ENCODE results near the gene STK11IP. TPM values are rescaled to one million over a fixed set of nuclear protein-coding genes. Genes with fewer than 3 reads are reported as not detected.
"Not testable (repeated sequence)": the region's sequence is repeated elsewhere in the genome, so short reads cannot be mapped to it uniquely, and the experiment has no call there.

The STK11IP gene
- total RNA-seq, 4 donors from 2014 or later = 19.4 to 62.6 (median 51.5) TPM

DNA sequence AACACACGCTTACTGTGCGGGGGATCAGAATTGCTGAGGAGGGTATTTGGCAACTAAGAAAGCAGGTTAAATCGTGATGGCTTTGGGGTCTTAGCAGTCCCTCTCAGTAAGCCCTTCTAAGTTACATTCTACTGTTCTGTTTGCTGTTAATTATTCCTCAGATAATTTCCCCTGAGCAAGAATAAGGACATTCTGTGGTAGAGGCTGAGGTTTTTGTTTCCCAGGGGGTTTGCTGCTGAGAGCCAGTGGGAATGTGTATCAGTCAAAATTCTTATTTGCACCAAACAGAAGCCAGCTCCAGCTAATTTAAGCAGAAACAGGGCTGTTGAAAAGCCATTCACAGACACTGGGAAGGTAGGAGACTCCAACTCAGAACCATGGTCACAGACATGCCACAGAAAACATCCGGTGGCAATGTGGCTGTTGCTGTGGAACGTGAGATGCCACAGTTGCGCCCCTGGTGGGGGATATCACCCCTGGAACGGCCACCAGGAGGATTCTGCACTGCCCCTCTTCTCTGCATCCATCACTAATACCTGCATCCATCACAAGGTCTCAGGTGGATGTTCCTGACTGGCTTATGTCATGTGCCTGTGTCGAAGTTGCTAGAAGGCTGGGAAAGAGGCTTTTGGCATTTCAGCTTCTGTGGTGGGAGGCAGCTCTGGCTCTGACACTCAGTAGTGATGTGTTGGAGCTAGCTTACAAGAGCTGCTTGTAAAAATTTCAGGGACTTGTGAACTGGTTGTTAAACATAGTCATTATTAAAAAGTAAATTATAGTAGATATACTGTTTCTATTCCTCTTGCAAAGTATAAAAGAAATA lies 53.0 kb downstream of the STK11IP start:
- TF ChIP-seq POLR2A (IDR thresholded peaks at IDR 0.05) = no peak
- TF ChIP-seq, protein P1, sequence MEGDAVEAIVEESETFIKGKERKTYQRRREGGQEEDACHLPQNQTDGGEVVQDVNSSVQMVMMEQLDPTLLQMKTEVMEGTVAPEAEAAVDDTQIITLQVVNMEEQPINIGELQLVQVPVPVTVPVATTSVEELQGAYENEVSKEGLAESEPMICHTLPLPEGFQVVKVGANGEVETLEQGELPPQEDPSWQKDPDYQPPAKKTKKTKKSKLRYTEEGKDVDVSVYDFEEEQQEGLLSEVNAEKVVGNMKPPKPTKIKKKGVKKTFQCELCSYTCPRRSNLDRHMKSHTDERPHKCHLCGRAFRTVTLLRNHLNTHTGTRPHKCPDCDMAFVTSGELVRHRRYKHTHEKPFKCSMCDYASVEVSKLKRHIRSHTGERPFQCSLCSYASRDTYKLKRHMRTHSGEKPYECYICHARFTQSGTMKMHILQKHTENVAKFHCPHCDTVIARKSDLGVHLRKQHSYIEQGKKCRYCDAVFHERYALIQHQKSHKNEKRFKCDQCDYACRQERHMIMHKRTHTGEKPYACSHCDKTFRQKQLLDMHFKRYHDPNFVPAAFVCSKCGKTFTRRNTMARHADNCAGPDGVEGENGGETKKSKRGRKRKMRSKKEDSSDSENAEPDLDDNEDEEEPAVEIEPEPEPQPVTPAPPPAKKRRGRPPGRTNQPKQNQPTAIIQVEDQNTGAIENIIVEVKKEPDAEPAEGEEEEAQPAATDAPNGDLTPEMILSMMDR (IDR thresholded peaks at IDR 0.05) = no peak
- no peaks in the 10 kb centered on the region for H3K27me3 ChIP-seq
- no peaks in the 10 kb centered on the region for H3K36me3 ChIP-seq
- no peaks in the 10 kb centered on the region for H3K4me1 ChIP-seq
- H3K4me3 ChIP-seq = no peak overlapping the region
- H3K27ac ChIP-seq = no peak overlapping the region
- peak in 1 of 3 donors; percentile 2 for DNase-seq
- H3K9me3 ChIP-seq = no peaks in the 10 kb centered on the region

DNA sequence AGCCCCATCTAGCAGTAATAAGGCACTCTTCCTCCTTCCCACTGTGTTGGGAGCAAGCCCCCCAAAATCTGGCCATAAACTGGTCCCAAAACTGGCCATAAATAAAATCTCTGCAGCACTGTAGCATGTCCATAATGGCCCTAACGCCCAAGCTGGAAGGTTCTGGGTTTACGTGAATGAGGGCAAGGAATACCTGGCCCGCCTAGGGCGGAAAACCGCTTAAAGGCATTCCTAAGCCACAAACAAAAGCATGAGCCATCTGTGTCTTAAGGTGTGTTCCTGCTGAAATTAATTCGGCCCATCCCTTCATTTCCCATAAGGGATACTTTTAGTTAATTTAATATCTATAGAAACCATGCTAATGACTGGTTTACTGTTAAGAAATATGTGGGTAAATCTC lies 54.0 kb downstream of the STK11IP start:
- not testable (repeated sequence) for H3K27ac ChIP-seq, H3K27me3 ChIP-seq, H3K4me3 ChIP-seq, H3K4me1 ChIP-seq, H3K9me3 ChIP-seq, H3K36me3 ChIP-seq
- DNase-seq = peak in 1 of 3 donors; percentile 5

DNA sequence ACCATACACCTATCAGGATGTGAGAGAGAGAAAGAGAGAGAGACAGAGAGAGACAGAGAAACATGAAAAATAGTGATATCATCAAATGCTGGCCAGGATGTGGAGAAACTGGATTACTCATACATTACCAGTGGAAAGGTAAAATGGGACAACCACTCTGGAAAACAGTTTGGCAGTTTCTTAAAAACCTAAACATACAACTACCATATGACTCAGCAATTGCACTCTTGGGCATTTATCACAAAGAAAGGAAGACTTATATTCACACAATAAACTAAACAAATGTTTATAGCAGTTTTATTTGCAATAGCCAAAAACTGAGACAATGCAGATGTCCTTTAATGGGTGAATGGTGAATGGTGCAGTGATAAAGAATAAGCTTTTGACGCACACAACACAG lies 58.9 kb downstream of the STK11IP start:
- DNase-seq = no peak
- Histone ChIP-seq H3K27me3 (no peaks in the 10 kb centered on the region), H3K4me1 (no peaks in the 10 kb centered on the region), H3K27ac (no peak overlapping the region), H3K9me3 (no peaks in the 10 kb centered on the region), H3K36me3 (no peaks in the 10 kb centered on the region), H3K4me3 (no peak overlapping the region)
- TF ChIP-seq, protein P1 (IDR thresholded peaks at IDR 0.05) = no peak

DNA sequence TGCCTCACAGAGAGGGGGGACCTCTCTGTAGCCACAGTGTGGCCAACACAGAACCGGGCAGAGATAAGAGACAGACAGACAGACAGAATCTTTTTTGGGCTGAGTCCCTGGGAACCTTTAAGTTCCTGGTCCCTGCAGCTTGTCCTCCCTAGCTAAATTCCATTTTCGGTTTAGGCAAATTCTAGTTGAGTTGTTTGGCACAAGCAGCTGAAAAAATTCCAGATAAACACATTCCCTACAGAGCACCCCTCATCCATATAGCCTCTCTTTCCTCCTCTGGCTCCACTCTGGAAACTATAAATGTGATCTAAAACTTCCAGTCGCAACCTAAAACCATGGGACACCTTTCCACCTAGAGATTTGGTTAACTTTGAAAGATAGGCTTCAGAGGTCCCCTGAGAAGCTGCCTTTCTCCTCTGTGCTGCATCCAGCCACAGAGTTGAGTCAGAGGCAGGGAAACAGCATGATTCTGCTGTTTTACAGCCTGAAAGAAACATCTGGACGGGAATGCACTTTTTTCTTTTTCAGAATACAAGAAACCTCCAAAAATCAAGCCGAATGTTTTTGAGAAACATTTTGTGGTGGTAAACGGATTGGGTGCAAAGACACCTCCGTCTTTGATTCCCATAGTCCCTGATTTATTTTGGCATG lies 60.7 kb downstream of the STK11IP start:
- Histone ChIP-seq H3K9me3 (no peaks in the 10 kb centered on the region), H3K36me3 (no peaks in the 10 kb centered on the region), H3K27me3 (no peaks in the 10 kb centered on the region), H3K4me3 (no peak overlapping the region), H3K4me1 (no peaks in the 10 kb centered on the region), H3K27ac (no peak overlapping the region)
- no peak for TF ChIP-seq POLR2A (IDR thresholded peaks at IDR 0.05)
- TF ChIP-seq, protein P1 (IDR thresholded peaks at IDR 0.05) = no peak
- no peak for DNase-seq

DNA sequence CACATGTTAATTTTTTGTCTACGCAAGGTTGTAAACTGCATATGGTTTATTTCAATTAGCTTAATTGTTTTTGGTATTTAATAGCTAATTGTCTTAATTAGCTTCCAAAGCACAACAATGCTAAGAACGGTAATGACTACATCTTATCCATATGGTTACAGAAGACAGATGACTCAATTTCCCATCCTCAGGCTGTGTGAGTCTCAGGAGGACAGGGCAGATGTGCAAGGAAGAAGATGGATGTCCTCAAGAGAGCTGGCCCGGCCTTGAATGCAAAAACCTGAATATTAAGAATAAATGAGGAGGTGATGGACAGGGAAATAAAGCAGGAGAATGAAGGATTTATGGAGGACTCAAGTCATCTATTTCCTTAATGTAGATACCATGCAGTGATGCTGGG lies 61.2 kb downstream of the STK11IP start:
- H3K27ac ChIP-seq = no peak overlapping the region
- H3K9me3 ChIP-seq = no peaks in the 10 kb centered on the region

More for the DNA sequence above, 61.2 kb downstream of the STK11IP start:
- TF ChIP-seq, protein P1 (IDR thresholded peaks at IDR 0.05) = no peak
- no peak for TF ChIP-seq POLR2A (IDR thresholded peaks at IDR 0.05)
- DNase-seq = peak in 1 of 3 donors; percentile 5
- no peaks in the 10 kb centered on the region for H3K36me3 ChIP-seq
- H3K4me3 ChIP-seq = no peak overlapping the region
- H3K4me1 ChIP-seq = no peaks in the 10 kb centered on the region
- H3K27me3 ChIP-seq = no peaks in the 10 kb centered on the region
